Esophagus muscularis mucosa (tissue), 4 donors: ENCODE data around the gene SSBP2. TPM values are rescaled to one million over a fixed set of nuclear protein-coding genes. Genes with fewer than 3 reads are reported as not detected.
"Not testable (repeated sequence)": the region's sequence is repeated elsewhere in the genome, so short reads cannot be mapped to it uniquely, and the experiment has no call there.

Experiments used
- DNase-seq: peaks from one replicate; pipeline ENCODE4 v3.0.0-alpha.2; 2017; ENCODE audit errors: extremely low spot score
- H3K27ac ChIP-seq, 4 donors: fragments of 200-600 bp; sonication (generic); replicated peaks in 1 of 4; 1 replicate in 3 of 4; 2 replicates in 1 of 4; pipeline ENCODE4 v1.5.1; 2016 to 2019; ENCODE audit warnings: mild to moderate bottlenecking in 1 of 4
- H3K27me3 ChIP-seq, 4 donors: fragments of 200-600 bp; sonication (generic); one replicate each; pipeline versions ENCODE4 v1.5.1 to v1.6.0; 2016 to 2019
- H3K36me3 ChIP-seq, 4 donors: fragments of 200-600 bp; sonication (generic); one replicate each; pipeline ENCODE4 v1.5.1; 2016 to 2019
- H3K4me1 ChIP-seq, 4 donors: fragments of 200-600 bp; sonication (generic); one replicate each; pipeline ENCODE4 v1.5.1; 2016 to 2019
- H3K4me3 ChIP-seq, 4 donors: fragments of 200-600 bp; sonication (generic); 1 replicate in 2 of 4; 2 replicates in 2 of 4; pipeline ENCODE4 v1.5.1; 2016 to 2019; ENCODE audit warnings: mild to moderate bottlenecking in 4 of 4, moderate library complexity in 1 of 4
- H3K9me3 ChIP-seq, 4 donors: fragments of 200-600 bp; sonication (generic); 1 replicate in 3 of 4; 2 replicates in 1 of 4; pipeline ENCODE4 v1.5.1; 2016 to 2019
- CTCF ChIP-seq, 3 experiments: fragments of 200-600 bp in 2 of 3; fragments of 450-650 bp in 1 of 3; sonication (generic) in 2 of 3; IDR thresholded peaks; one replicate each; pipeline ENCODE4 v1.5.1; 2017 to 2019; ENCODE audit warnings: antibody characterized with exemption in 3 of 3, mild to moderate bottlenecking in 2 of 3, moderate library complexity in 1 of 3
- EP300 ChIP-seq: sonication (generic); formaldehyde crosslinking; IDR thresholded peaks from one replicate; pipeline ENCODE4 v1.6.1; 2017; ENCODE audit warnings: antibody characterized with exemption
- POLR2A ChIP-seq: fragments of 450-650 bp; IDR thresholded peaks from one replicate; pipeline ENCODE4 v1.6.1; 2017; ENCODE audit warnings: antibody characterized with exemption, moderate library complexity, mild to moderate bottlenecking, low read depth
- POLR2AphosphoS5 ChIP-seq, 2 donors: sonication (generic); formaldehyde crosslinking; IDR thresholded peaks; one replicate each; pipeline ENCODE4 v1.6.1; 2017; ENCODE audit warnings: antibody characterized with exemption in 2 of 2
- WGBS: methylation state at CpG from one replicate; pipeline ENCODE4 v1.1.5; 2018; 5-methylcytosine and 5-hydroxymethylcytosine counted together
- intact Hi-C: fragments of 100-400 bp; cut with DNase I; formaldehyde crosslinking; loops from one replicate; pipeline ENCODE4 v1.15.1; 2023
- total RNA-seq, 4 donors: library from RNA; depleted of rRNA; stranded (reverse); fragments of >200 nt; gene quantifications; one replicate each; pipeline versions ENCODE4 v1.1.0 to v1.2.1, GENCODE V29; 2016

Gene SSBP2
- total RNA-seq, 4 donors from 2014 or later, result 62.9 to 97.2 (median 74.2) TPM

GRCh38 chr5:81606150-81606549 lies 144.7 kb downstream of the SSBP2 start:
- H3K9me3 ChIP-seq, result peaks cover 0 to 5% (median 0%) of the 10 kb centered on the region in 4 donors
- DNase-seq, result no peak
- WGBS, result 87% methylated on average over 2 of the region's 2 CpGs
- peaks cover 0 to 25% (median 10%) of the 10 kb centered on the region in 4 donors for H3K36me3 ChIP-seq
- no peaks in the 10 kb centered on the region for H3K27me3 ChIP-seq
- H3K4me3 ChIP-seq, result no peak overlapping the region
- TF ChIP-seq EP300 (no peak), CTCF (IDR thresholded peaks at IDR 0.05) (no peak), POLR2AphosphoS5 (IDR thresholded peaks at IDR 0.05) (no peak), POLR2A (no peak)
- H3K4me1 ChIP-seq, result peaks cover 0 to 8% (median 3%) of the 10 kb centered on the region in 4 donors
- no peak overlapping the region for H3K27ac ChIP-seq
- intact Hi-C loops, result no loop called here

DNA sequence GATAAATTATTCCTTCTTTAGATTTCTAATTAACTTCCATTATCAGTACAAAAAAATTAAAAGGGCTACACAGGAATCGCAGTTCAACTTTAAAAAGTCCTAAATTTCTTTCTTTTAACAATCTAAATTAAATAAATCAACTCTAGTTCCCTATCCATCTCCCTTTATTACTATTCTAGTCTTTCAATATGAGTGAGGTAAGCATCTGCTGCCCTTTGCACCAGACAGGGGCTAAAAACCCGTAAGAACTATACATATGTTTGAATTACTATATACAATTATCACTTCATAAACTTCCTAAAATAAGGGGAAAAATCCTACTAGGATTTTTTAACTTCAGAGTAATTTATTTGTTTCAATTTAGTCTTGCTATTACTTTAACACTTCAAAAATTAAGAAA lies 145.6 kb downstream of the SSBP2 start:
- no peak for TF ChIP-seq CTCF (IDR thresholded peaks at IDR 0.05)
- no peak for TF ChIP-seq EP300
- TF ChIP-seq POLR2AphosphoS5 (IDR thresholded peaks at IDR 0.05), result no peak
- no peak for TF ChIP-seq POLR2A
- intact Hi-C loops, result no loop called here
- no peaks in the 10 kb centered on the region for H3K27me3 ChIP-seq
- DNase-seq, result no peak
- peaks cover 0 to 20% (median 8%) of the 10 kb centered on the region in 4 donors for H3K36me3 ChIP-seq
- peaks cover 0 to 8% (median 3%) of the 10 kb centered on the region in 4 donors for H3K4me1 ChIP-seq
- 96% methylated on average over 2 of the region's 2 CpGs for WGBS
- no peak overlapping the region for H3K4me3 ChIP-seq
- peaks cover 0 to 5% (median 0%) of the 10 kb centered on the region in 4 donors for H3K9me3 ChIP-seq
- no peak overlapping the region for H3K27ac ChIP-seq

DNA sequence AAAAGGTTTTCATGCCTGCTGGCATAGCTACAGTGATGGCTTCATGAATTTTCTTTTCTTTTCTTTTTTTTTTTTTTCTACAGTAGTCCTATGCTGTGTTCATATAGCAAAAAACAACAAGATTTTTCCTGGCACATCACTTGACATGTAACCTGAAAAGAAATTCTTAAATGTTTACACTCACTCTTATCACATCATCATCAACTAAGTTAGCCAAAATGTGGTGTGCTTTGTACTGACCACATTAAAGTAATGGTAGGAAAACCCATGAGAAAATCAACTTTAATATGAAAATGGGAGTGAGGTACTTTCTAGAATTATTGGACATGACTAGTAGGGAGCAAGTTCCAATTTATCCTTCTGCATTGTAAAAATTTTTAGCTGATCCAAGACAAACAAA lies 146.7 kb downstream of the SSBP2 start:
- Histone ChIP-seq H3K27ac (no peak overlapping the region), H3K4me3 (no peak overlapping the region), H3K4me1 (peaks cover 0 to 8% (median 3%) of the 10 kb centered on the region in 4 donors), H3K9me3 (no peaks in the 10 kb centered on the region), H3K36me3 (peaks cover 0 to 15% (median 0%) of the 10 kb centered on the region in 4 donors), H3K27me3 (no peaks in the 10 kb centered on the region)
- intact Hi-C loops, result no loop called here
- TF ChIP-seq POLR2AphosphoS5 (IDR thresholded peaks at IDR 0.05) (no peak), CTCF (IDR thresholded peaks at IDR 0.05) (no peak), EP300 (no peak), POLR2A (no peak)
- no peak for DNase-seq

- no peaks in the 10 kb centered on the region for H3K27me3 ChIP-seq
- TF ChIP-seq CTCF (IDR thresholded peaks at IDR 0.05) (no peak), EP300 (no peak), POLR2A (no peak), POLR2AphosphoS5 (IDR thresholded peaks at IDR 0.05) (no peak)
- H3K36me3 ChIP-seq, result peaks cover 0 to 23% (median 0%) of the 10 kb centered on the region in 4 donors
- WGBS, result 88% methylated on average over 1 of the region's 1 CpG
- H3K4me3 ChIP-seq, result no peak overlapping the region
- peaks cover 0 to 8% (median 3%) of the 10 kb centered on the region in 4 donors for H3K4me1 ChIP-seq
- H3K9me3 ChIP-seq, result no peaks in the 10 kb centered on the region
- intact Hi-C loops, result no loop called here
- no peak overlapping the region for H3K27ac ChIP-seq
- no peak for DNase-seq
These were observed 149.0 kb downstream of the SSBP2 start for GRCh38 chr5:81601919-81602318.

DNA sequence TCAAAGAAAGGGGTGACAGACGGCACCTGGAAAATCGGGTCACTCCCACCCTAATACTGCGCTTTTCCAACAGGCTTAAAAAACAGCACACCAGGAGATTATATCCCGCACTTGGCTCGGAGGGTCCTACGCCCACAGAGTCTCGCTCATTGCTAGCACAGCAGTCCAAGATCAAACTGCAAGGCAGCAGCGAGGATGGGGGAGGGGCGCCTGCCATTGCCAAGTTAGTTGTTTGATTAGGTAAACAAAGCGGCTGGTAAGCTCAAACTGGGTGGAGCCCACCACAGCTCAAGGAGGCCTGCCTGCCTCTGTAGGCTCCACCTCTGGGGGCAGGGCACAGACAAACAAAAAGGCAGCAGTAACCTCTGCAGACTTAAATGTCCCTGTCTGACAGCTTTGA lies 158.8 kb downstream of the SSBP2 start:
- DNase-seq, intact Hi-C loops: not testable (repeated sequence)

More for the DNA sequence above, 158.8 kb downstream of the SSBP2 start:
- 95% methylated on average over 10 of the region's 10 CpGs for WGBS
- not testable (repeated sequence) for H3K27me3 ChIP-seq, H3K4me3 ChIP-seq, H3K4me1 ChIP-seq, H3K27ac ChIP-seq, H3K9me3 ChIP-seq, H3K36me3 ChIP-seq
